ENCODE data around the gene CYP21A2. TPM values are rescaled to one million over a fixed set of nuclear protein-coding genes. Genes with fewer than 3 reads are reported as not detected.
A peak's percentile ranks its signal among the peaks of the same experiment; 100 is the strongest.
"Not testable (repeated sequence)": the region's sequence is repeated elsewhere in the genome, so short reads cannot be mapped to it uniquely, and the experiment has no call there.

Gene CYP21A2
- total RNA-seq, 5 donors from 2014 or later (not counting 1 experiment from before 2014, with no cell fraction given), result 0.43 to 2.2 (median 1.6) TPM

GRCh38 chr6:32008616-32009015 lies 29.6 kb upstream of the CYP21A2 start:
- CTCF ChIA-PET, H3K36me3 Mint-ChIP-seq: not testable (repeated sequence)

DNA sequence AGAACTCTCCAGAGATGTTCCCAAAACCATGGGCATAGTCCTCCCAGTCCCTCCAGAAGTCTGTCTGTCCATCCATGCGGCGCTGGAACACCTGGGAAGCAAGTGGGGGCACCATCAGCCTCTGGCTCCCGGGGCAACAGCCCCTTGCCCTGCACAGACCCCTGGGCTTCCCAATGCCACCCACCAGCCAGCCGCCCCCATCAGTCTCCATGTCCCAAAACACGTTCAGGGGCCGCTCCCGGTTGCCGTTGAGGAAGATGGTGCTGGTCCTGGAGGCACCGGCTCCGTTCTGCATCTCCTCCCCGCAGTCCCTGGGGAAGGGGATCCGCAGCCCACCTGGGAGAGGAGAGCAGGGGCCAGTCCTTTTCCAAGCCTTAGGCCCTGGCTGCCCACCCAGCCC lies 28.7 kb upstream of the CYP21A2 start:
- POLR2A ChIA-PET; H3K4me3 Mint-ChIP-seq; H3K36me3 ChIP-seq (ENCODE audit: control insufficient read depth in 2 of 2, extremely low read depth in 1 of 2, insufficient read depth in 1 of 2, low read length in 1 of 2); H3K27ac ChIP-seq (ENCODE audit: low read length); ATAC-seq (replicated peaks in 1 of 4); DNase-seq; CTCF ChIA-PET; H3K9me3 Mint-ChIP-seq; H3K9me3 ChIP-seq; H3K36me3 Mint-ChIP-seq; H3K4me3 ChIP-seq (ENCODE audit: control insufficient read depth in 1 of 2, extremely low read depth in 1 of 2, low read length in 1 of 2); H3K27ac Mint-ChIP-seq; H3K27me3 ChIP-seq (replicated peaks in 1 of 2; ENCODE audit: control insufficient read depth in 2 of 2, extremely low read depth in 1 of 2, insufficient read depth in 2 of 2, low read length in 1 of 2); H3K27me3 Mint-ChIP-seq; H3K4me1 ChIP-seq (ENCODE audit: control insufficient read depth in 1 of 2, extremely low read depth in 1 of 2, insufficient read depth in 2 of 2, low read length in 2 of 2); H3K4me1 Mint-ChIP-seq: not testable (repeated sequence)
- no CpG with 5 or more reads among the region's 12 CpGs for WGBS (ENCODE audit: insufficient coverage)

More at GRCh38 chr6:32008616-32009015, 29.6 kb upstream of the CYP21A2 start:
- WGBS (ENCODE audit: insufficient coverage), result 46% methylated on average over 3 of the region's 12 CpGs
- H3K4me3 ChIP-seq (ENCODE audit: control insufficient read depth in 1 of 2, extremely low read depth in 1 of 2, low read length in 1 of 2); H3K27ac ChIP-seq (ENCODE audit: low read length); H3K36me3 ChIP-seq (ENCODE audit: control insufficient read depth in 2 of 2, extremely low read depth in 1 of 2, insufficient read depth in 1 of 2, low read length in 1 of 2); H3K27ac Mint-ChIP-seq; POLR2A ChIA-PET; H3K4me3 Mint-ChIP-seq; H3K4me1 Mint-ChIP-seq; H3K27me3 ChIP-seq (replicated peaks in 1 of 2; ENCODE audit: control insufficient read depth in 2 of 2, extremely low read depth in 1 of 2, insufficient read depth in 2 of 2, low read length in 1 of 2); H3K9me3 Mint-ChIP-seq; DNase-seq; ATAC-seq (replicated peaks in 1 of 4); H3K9me3 ChIP-seq; H3K27me3 Mint-ChIP-seq: not testable (repeated sequence)
- peaks cover 0 to 11% of the 10 kb centered on the region in 2 experiments for H3K4me1 ChIP-seq (ENCODE audit: control insufficient read depth in 1 of 2, extremely low read depth in 1 of 2, insufficient read depth in 2 of 2, low read length in 2 of 2)

DNA sequence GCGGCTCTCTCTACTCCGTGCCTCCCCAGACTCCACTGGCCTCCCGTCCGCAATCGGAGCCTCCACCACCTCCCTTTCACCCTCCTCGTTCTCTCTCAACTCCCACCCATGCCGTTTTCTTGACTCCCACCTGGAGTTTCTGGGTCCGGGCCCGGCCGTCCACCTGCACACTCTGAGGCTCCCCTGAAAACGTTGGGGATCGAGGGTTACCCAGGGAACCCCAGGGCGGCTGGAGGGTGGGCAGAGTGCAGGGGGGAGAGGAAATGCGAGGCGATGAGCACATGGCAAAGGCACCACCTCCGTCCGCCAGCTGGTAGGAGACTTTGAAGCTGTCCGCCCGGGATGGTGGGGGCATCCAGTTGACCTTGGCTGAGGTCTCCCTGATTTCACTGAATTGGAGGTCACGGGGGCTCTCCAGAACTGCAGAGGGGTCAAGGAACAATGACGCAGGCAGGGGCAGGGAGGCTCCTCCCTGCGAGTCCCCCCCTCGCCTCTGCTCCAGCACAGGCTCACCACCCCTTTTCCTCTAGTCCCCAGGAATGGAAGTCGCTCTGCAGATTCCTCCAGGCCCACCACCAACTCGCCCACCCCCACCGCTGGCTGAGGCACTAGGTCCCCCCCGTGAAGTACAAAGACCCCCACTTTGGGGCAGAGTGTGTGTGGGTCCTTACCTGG lies 27.2 kb upstream of the CYP21A2 start:
- WGBS (ENCODE audit: insufficient coverage), result no CpG with 5 or more reads among the region's 27 CpGs
- H3K4me1 Mint-ChIP-seq; H3K27ac Mint-ChIP-seq; H3K27me3 Mint-ChIP-seq; H3K9me3 Mint-ChIP-seq; H3K4me1 ChIP-seq (ENCODE audit: control insufficient read depth in 1 of 2, extremely low read depth in 1 of 2, insufficient read depth in 2 of 2, low read length in 2 of 2); POLR2A ChIA-PET; H3K9me3 ChIP-seq; H3K27ac ChIP-seq (ENCODE audit: low read length); H3K4me3 Mint-ChIP-seq; H3K27me3 ChIP-seq (replicated peaks in 1 of 2; ENCODE audit: control insufficient read depth in 2 of 2, extremely low read depth in 1 of 2, insufficient read depth in 2 of 2, low read length in 1 of 2); ATAC-seq (replicated peaks in 1 of 4); H3K36me3 Mint-ChIP-seq; H3K4me3 ChIP-seq (ENCODE audit: control insufficient read depth in 1 of 2, extremely low read depth in 1 of 2, low read length in 1 of 2); CTCF ChIA-PET; H3K36me3 ChIP-seq (ENCODE audit: control insufficient read depth in 2 of 2, extremely low read depth in 1 of 2, insufficient read depth in 1 of 2, low read length in 1 of 2): not testable (repeated sequence)
- DNase-seq, result peak in 1 of 35 experiments; percentile 8

GRCh38 chr6:32012941-32013617 lies 25.1 kb upstream of the CYP21A2 start:
- ATAC-seq (replicated peaks in 1 of 4); CTCF ChIA-PET; H3K36me3 ChIP-seq (ENCODE audit: control insufficient read depth in 2 of 2, extremely low read depth in 1 of 2, insufficient read depth in 1 of 2, low read length in 1 of 2); H3K27me3 ChIP-seq (replicated peaks in 1 of 2; ENCODE audit: control insufficient read depth in 2 of 2, extremely low read depth in 1 of 2, insufficient read depth in 2 of 2, low read length in 1 of 2); H3K9me3 Mint-ChIP-seq; H3K9me3 ChIP-seq; H3K4me1 ChIP-seq (ENCODE audit: control insufficient read depth in 1 of 2, extremely low read depth in 1 of 2, insufficient read depth in 2 of 2, low read length in 2 of 2); DNase-seq; H3K27me3 Mint-ChIP-seq; H3K36me3 Mint-ChIP-seq; POLR2A ChIA-PET; H3K27ac ChIP-seq (ENCODE audit: low read length); H3K4me3 Mint-ChIP-seq; H3K27ac Mint-ChIP-seq; H3K4me1 Mint-ChIP-seq; H3K4me3 ChIP-seq (ENCODE audit: control insufficient read depth in 1 of 2, extremely low read depth in 1 of 2, low read length in 1 of 2): not testable (repeated sequence)
- WGBS (ENCODE audit: insufficient coverage), result no CpG with 5 or more reads among the region's 17 CpGs

- H3K27me3 Mint-ChIP-seq; H3K4me3 ChIP-seq (ENCODE audit: control insufficient read depth in 1 of 2, extremely low read depth in 1 of 2, low read length in 1 of 2); H3K27me3 ChIP-seq (replicated peaks in 1 of 2; ENCODE audit: control insufficient read depth in 2 of 2, extremely low read depth in 1 of 2, insufficient read depth in 2 of 2, low read length in 1 of 2); H3K9me3 Mint-ChIP-seq; H3K36me3 Mint-ChIP-seq; DNase-seq; H3K4me3 Mint-ChIP-seq; CTCF ChIA-PET; H3K4me1 Mint-ChIP-seq; ATAC-seq (replicated peaks in 1 of 4); H3K27ac ChIP-seq (ENCODE audit: low read length); H3K36me3 ChIP-seq (ENCODE audit: control insufficient read depth in 2 of 2, extremely low read depth in 1 of 2, insufficient read depth in 1 of 2, low read length in 1 of 2); H3K27ac Mint-ChIP-seq; POLR2A ChIA-PET; H3K9me3 ChIP-seq; H3K4me1 ChIP-seq (ENCODE audit: control insufficient read depth in 1 of 2, extremely low read depth in 1 of 2, insufficient read depth in 2 of 2, low read length in 2 of 2): not testable (repeated sequence)
- WGBS (ENCODE audit: insufficient coverage), result no CpG with 5 or more reads among the region's 5 CpGs
Measured at GRCh38 chr6:32013738-32014137, 24.5 kb upstream of the CYP21A2 start.

- H3K27me3 Mint-ChIP-seq; H3K4me3 ChIP-seq (ENCODE audit: control insufficient read depth in 1 of 2, extremely low read depth in 1 of 2, low read length in 1 of 2); H3K4me3 Mint-ChIP-seq; H3K4me1 Mint-ChIP-seq; H3K36me3 ChIP-seq (ENCODE audit: control insufficient read depth in 2 of 2, extremely low read depth in 1 of 2, insufficient read depth in 1 of 2, low read length in 1 of 2); H3K36me3 Mint-ChIP-seq; H3K4me1 ChIP-seq (ENCODE audit: control insufficient read depth in 1 of 2, extremely low read depth in 1 of 2, insufficient read depth in 2 of 2, low read length in 2 of 2); H3K27ac Mint-ChIP-seq; H3K9me3 Mint-ChIP-seq; ATAC-seq (replicated peaks in 1 of 4); CTCF ChIA-PET; H3K27me3 ChIP-seq (replicated peaks in 1 of 2; ENCODE audit: control insufficient read depth in 2 of 2, extremely low read depth in 1 of 2, insufficient read depth in 2 of 2, low read length in 1 of 2); H3K9me3 ChIP-seq; DNase-seq; H3K27ac ChIP-seq (ENCODE audit: low read length); POLR2A ChIA-PET: not testable (repeated sequence)
- WGBS (ENCODE audit: insufficient coverage), result no CpG with 5 or more reads among the region's 6 CpGs
Measured at GRCh38 chr6:32014547-32014946, 23.7 kb upstream of the CYP21A2 start, which contains the start of gene C4B. Gene C4B (plus strand): TSS chr6:32014795. CDS start chr6:32014846, 51 bp downstream.
